ENCODE results near the gene PCDHGB1. TPM values are rescaled to one million over a fixed set of nuclear protein-coding genes. Genes with fewer than 3 reads are reported as not detected.

The PCDHGB1 gene
- total RNA-seq, 1 experiment from 2014 or later, result 2.0 TPM

- CTCF ChIA-PET, result interaction anchor here (0.7 kb wide), 1 partner anchor 288 kb away, joined by 3 read pairs; no protein-coding TSS in a partner anchor
- POLR2A ChIA-PET, result interaction anchor here (0.5 to 1.0 kb wide), 2 partner anchors 13 to 22 kb away, joined by 3 to 9 read pairs; partner anchors contain the start of gene PCDHGA1
- H3K27me3 ChIP-seq (ENCODE audit: control insufficient read depth, insufficient read depth, low read length), result no peaks in the 10 kb centered on the region
- in situ Hi-C loops (cut with HindIII; ENCODE audit: low pct_unique_long_range_greater_than_20kb, low sequenced_read_pairs), result loop anchor here (25.0 kb wide), 1 partner anchor 156 kb away; the partner anchor contains the start of genes PCDHB10, PCDHB11, PCDHB16 and PCDHB8
- TF ChIP-seq CTCF (IDR thresholded peaks at IDR 0.05), result peak; percentile 38
- TF ChIP-seq REST (IDR thresholded peaks at IDR 0.05; ENCODE audit: insufficient read depth in 1 of 2, low read depth in 2 of 2, low read length in 1 of 2), result no peak
- no peak for DNase-seq (ENCODE audit: low read depth, low spot score)
- no peaks in the 10 kb centered on the region for H3K4me1 ChIP-seq (ENCODE audit: control insufficient read depth, insufficient read depth, low read length)
- H3K27ac ChIP-seq (ENCODE audit: low read length), result no peak within 1 kb of the TSS
- no peaks in the 10 kb centered on the region; the same call in 1 of the 2 replicates for H3K9me3 ChIP-seq (ENCODE audit: control insufficient read depth, insufficient read depth, low read depth, low read length)
- intact Hi-C loops (cut with micrococcal nuclease; ENCODE audit: unreplicated experiment), result no loop called here
- no peak within 1 kb of the TSS for H3K4me3 ChIP-seq (ENCODE audit: low read depth in 2 of 2, low read length in 2 of 2)
- no TSS peak for BruUV-seq (replicated peaks)
- no peaks in the 10 kb centered on the region for H3K36me3 ChIP-seq (ENCODE audit: control insufficient read depth, insufficient read depth, low read length)
- no peak for ATAC-seq
These were observed 6.5 kb upstream of the PCDHGB1 start, which contains the start of gene PCDHGA3 for GRCh38 chr5:141343242-141343952. TSS of gene PCDHGA3 (plus strand) at chr5:141343829. CDS start at chr5:141344034, 205 bp downstream.

- no TSS peak for BruUV-seq (replicated peaks)
- CTCF ChIA-PET, result interaction anchor here (0.7 kb wide), 1 partner anchor 287 kb away, joined by 3 read pairs; no protein-coding TSS in a partner anchor
- H3K9me3 ChIP-seq (ENCODE audit: control insufficient read depth, insufficient read depth, low read depth, low read length), result no peaks in the 10 kb centered on the region; the same call in 1 of the 2 replicates
- ATAC-seq (no peak), DNase-seq (ENCODE audit: low read depth, low spot score) (no peak)
- TF ChIP-seq SIN3A (IDR thresholded peaks at IDR 0.05; ENCODE audit: borderline replicate concordance, insufficient read depth, low read depth, low read length), result no peak
- TF ChIP-seq CTCF (IDR thresholded peaks at IDR 0.05), result no peak
- no peak for TF ChIP-seq TCF7L2 (IDR thresholded peaks at IDR 0.05; ENCODE audit: low read depth, low read length)
- no peak for TF ChIP-seq REST (IDR thresholded peaks at IDR 0.05; ENCODE audit: insufficient read depth in 1 of 2, low read depth in 2 of 2, low read length in 1 of 2)
- no peak for TF ChIP-seq POLR2AphosphoS5 (IDR thresholded peaks at IDR 0.05; ENCODE audit: low read depth, low read length)
- in situ Hi-C loops (cut with HindIII; ENCODE audit: low pct_unique_long_range_greater_than_20kb, low sequenced_read_pairs), result loop anchor here (25.0 kb wide), 1 partner anchor 157 kb away; the partner anchor contains the start of genes PCDHB10, PCDHB11, PCDHB16 and PCDHB8
- no peak overlapping the region for H3K27ac ChIP-seq (ENCODE audit: low read length)
- no peaks in the 10 kb centered on the region for H3K36me3 ChIP-seq (ENCODE audit: control insufficient read depth, insufficient read depth, low read length)
- no peaks in the 10 kb centered on the region for H3K4me1 ChIP-seq (ENCODE audit: control insufficient read depth, insufficient read depth, low read length)
- no peaks in the 10 kb centered on the region; the same call in 1 of the 2 replicates for H3K27me3 ChIP-seq (ENCODE audit: control insufficient read depth, insufficient read depth, low read length)
- POLR2A ChIA-PET, result interaction anchor here (0.5 to 0.7 kb wide), 2 partner anchors 9 to 13 kb away, joined by 3 to 9 read pairs; partner anchors contain the start of gene PCDHGA1
- H3K4me3 ChIP-seq (ENCODE audit: low read depth in 2 of 2, low read length in 2 of 2), result no peak overlapping the region
- intact Hi-C loops (cut with micrococcal nuclease; ENCODE audit: unreplicated experiment), result no loop called here
These were observed 5.9 kb upstream of the PCDHGB1 start for GRCh38 chr5:141343953-141344463.
